GM21786 (cell line): Measurements from ENCODE around the gene PLIN5.

Experiments used
- ATAC-seq: cut with Tn5 transposase; IDR thresholded peaks from one replicate; pipeline ENCODE4 v1.9.1; 2021; ENCODE audit not compliant: unreplicated experiment

PLIN5 gene

GRCh38 chr19:4492337-4493103, 42.5 kb downstream of the PLIN5 start:
- no peak for ATAC-seq

- no peak for ATAC-seq
Measured at GRCh38 chr19:4491446-4491845, 43.6 kb downstream of the PLIN5 start.

- ATAC-seq: no peak
Measured at GRCh38 chr19:4488496-4488895, 46.5 kb downstream of the PLIN5 start.

GRCh38 chr19:4487572-4487971, 47.5 kb downstream of the PLIN5 start:
- ATAC-seq: no peak

GRCh38 chr19:4483385-4483784, 51.6 kb downstream of the PLIN5 start:
- ATAC-seq: no peak

GRCh38 chr19:4482721-4483364, 52.2 kb downstream of the PLIN5 start:
- no peak for ATAC-seq

GRCh38 chr19:4477034-4477801, 57.8 kb downstream of the PLIN5 start:
- no peak for ATAC-seq

GRCh38 chr19:4474514-4475022, 60.5 kb downstream of the PLIN5 start:
- ATAC-seq: no peak

GRCh38 chr19:4473763-4474513, 61.1 kb downstream of the PLIN5 start:
- no peak for ATAC-seq

- ATAC-seq: no peak
Measured at GRCh38 chr19:4473011-4473762, 61.8 kb downstream of the PLIN5 start.
